Measurements from ENCODE around the gene SPATA3. TPM values are rescaled to one million over a fixed set of nuclear protein-coding genes. Genes with fewer than 3 reads are reported as not detected.

The SPATA3 gene
- polyA plus RNA-seq, 3 donors, result not detected

DNA sequence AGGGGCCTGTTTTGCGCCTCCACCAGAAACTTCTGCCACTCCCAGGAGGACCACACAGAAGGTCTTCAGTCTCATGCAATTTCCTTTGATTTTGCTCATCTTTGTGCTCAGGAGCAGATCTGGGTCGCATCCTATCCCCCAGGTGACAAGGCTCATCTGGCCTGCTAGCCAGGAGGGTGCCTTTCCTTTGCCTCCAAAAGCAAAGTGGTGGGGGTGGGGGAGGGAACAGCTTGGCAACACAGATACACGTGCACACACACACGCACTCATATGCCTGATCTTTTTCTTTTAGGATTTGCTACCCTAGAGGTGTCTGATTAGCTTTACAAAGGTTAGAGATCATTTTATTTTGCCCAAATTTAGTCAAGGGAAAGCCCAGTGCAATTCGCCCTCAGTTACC lies 13.8 kb upstream of the SPATA3 start:
- peaks cover 5 to 6% of the 10 kb centered on the region in 2 donors for H3K4me1 ChIP-seq (ENCODE audit: control insufficient read depth in 1 of 2, insufficient read depth in 2 of 2, low read length in 2 of 2)
- intact Hi-C loops (cut with micrococcal nuclease), result no loop called here
- Mint-ChIP-seq H3K9me3 (no peaks in the 10 kb centered on the region), H3K27ac (no peak overlapping the region), H3K4me3 (no peak overlapping the region), H3K4me1 (peaks cover 5% of the 10 kb centered on the region), H3K36me3 (no peaks in the 10 kb centered on the region), H3K27me3 (ENCODE audit: low read depth in 3 of 3) (peaks cover 5 to 9% (median 9%) of the 10 kb centered on the region in 3 donors)
- no peak overlapping the region for H3K27ac ChIP-seq (ENCODE audit: low read depth in 1 of 2, low read length in 2 of 2)
- no peaks in the 10 kb centered on the region for H3K9me3 ChIP-seq (replicated peaks in 1 of 2; ENCODE audit: control insufficient read depth in 1 of 2, insufficient read depth in 1 of 2, low read length in 2 of 2)
- no peak overlapping the region for H3K4me2 ChIP-seq (replicated peaks; ENCODE audit: extremely low read depth, low read length, poor library complexity, severe bottlenecking)
- no peaks in the 10 kb centered on the region for H3K36me3 ChIP-seq (replicated peaks in 1 of 2; ENCODE audit: control insufficient read depth in 1 of 2, insufficient read depth in 2 of 2, low read length in 2 of 2)
- H3K4me3 ChIP-seq (replicated peaks in 1 of 3; ENCODE audit: low read depth in 2 of 3, low read length in 3 of 3), result no peak overlapping the region
- TF ChIP-seq, protein P1, sequence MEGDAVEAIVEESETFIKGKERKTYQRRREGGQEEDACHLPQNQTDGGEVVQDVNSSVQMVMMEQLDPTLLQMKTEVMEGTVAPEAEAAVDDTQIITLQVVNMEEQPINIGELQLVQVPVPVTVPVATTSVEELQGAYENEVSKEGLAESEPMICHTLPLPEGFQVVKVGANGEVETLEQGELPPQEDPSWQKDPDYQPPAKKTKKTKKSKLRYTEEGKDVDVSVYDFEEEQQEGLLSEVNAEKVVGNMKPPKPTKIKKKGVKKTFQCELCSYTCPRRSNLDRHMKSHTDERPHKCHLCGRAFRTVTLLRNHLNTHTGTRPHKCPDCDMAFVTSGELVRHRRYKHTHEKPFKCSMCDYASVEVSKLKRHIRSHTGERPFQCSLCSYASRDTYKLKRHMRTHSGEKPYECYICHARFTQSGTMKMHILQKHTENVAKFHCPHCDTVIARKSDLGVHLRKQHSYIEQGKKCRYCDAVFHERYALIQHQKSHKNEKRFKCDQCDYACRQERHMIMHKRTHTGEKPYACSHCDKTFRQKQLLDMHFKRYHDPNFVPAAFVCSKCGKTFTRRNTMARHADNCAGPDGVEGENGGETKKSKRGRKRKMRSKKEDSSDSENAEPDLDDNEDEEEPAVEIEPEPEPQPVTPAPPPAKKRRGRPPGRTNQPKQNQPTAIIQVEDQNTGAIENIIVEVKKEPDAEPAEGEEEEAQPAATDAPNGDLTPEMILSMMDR (IDR thresholded peaks at IDR 0.05), result no peak
- no peaks in the 10 kb centered on the region for H4K20me1 ChIP-seq (ENCODE audit: insufficient read depth, low read length)
- no peaks in the 10 kb centered on the region for H3K27me3 ChIP-seq (ENCODE audit: control insufficient read depth in 2 of 2, insufficient read depth in 2 of 2, low read length in 2 of 2)
- no peak overlapping the region for H2AFZ ChIP-seq (ENCODE audit: insufficient read depth, low read depth, low read length, poor library complexity, severe bottlenecking)
- WGBS (ENCODE audit: insufficient coverage), result no CpG with 5 or more reads among the region's 5 CpGs
- no peak for DNase-seq
- H3K79me2 ChIP-seq (ENCODE audit: insufficient read depth, low read length), result no peaks in the 10 kb centered on the region
- no peak overlapping the region for H3K9ac ChIP-seq (ENCODE audit: insufficient read depth, low read length, poor library complexity, severe bottlenecking)

GRCh38 chr2:230982528-230982927 lies 13.4 kb upstream of the SPATA3 start:
- Histone ChIP-seq H3K27me3 (ENCODE audit: control insufficient read depth in 2 of 2, insufficient read depth in 2 of 2, low read length in 2 of 2) (no peaks in the 10 kb centered on the region), H3K79me2 (ENCODE audit: insufficient read depth, low read length) (no peaks in the 10 kb centered on the region), H2AFZ (ENCODE audit: insufficient read depth, low read depth, low read length, poor library complexity, severe bottlenecking) (no peak overlapping the region), H3K4me1 (ENCODE audit: control insufficient read depth in 1 of 2, insufficient read depth in 2 of 2, low read length in 2 of 2) (peaks cover 6 to 7% of the 10 kb centered on the region in 2 donors), H3K4me3 (replicated peaks in 1 of 3; ENCODE audit: low read depth in 2 of 3, low read length in 3 of 3) (no peak overlapping the region), H3K9me3 (replicated peaks in 1 of 2; ENCODE audit: control insufficient read depth in 1 of 2, insufficient read depth in 1 of 2, low read length in 2 of 2) (no peaks in the 10 kb centered on the region), H4K20me1 (ENCODE audit: insufficient read depth, low read length) (no peaks in the 10 kb centered on the region), H3K9ac (ENCODE audit: insufficient read depth, low read length, poor library complexity, severe bottlenecking) (no peak overlapping the region), H3K27ac (ENCODE audit: low read depth in 1 of 2, low read length in 2 of 2) (no peak overlapping the region), H3K36me3 (replicated peaks in 1 of 2; ENCODE audit: control insufficient read depth in 1 of 2, insufficient read depth in 2 of 2, low read length in 2 of 2) (no peaks in the 10 kb centered on the region), H3K4me2 (replicated peaks; ENCODE audit: extremely low read depth, low read length, poor library complexity, severe bottlenecking) (no peak overlapping the region)
- H3K27me3 Mint-ChIP-seq (ENCODE audit: low read depth in 3 of 3), result peaks cover 5 to 9% (median 9%) of the 10 kb centered on the region in 3 donors
- peaks cover 5% of the 10 kb centered on the region for H3K4me1 Mint-ChIP-seq
- H3K9me3 Mint-ChIP-seq, result no peaks in the 10 kb centered on the region
- H3K36me3 Mint-ChIP-seq, result no peaks in the 10 kb centered on the region
- peak overlapping the region in 1 of 2 donors; percentile 20 for H3K4me3 Mint-ChIP-seq
- H3K27ac Mint-ChIP-seq, result peak overlapping the region in 1 of 7 donors; percentile 68
- no peak for DNase-seq
- intact Hi-C loops (cut with micrococcal nuclease), result no loop called here
- 83% methylated on average over 1 of the region's 3 CpGs for WGBS (ENCODE audit: insufficient coverage)
- TF ChIP-seq, protein P1 (IDR thresholded peaks at IDR 0.05), result no peak

All from CD14-positive monocyte (primary cell).